Measurements from ENCODE around the gene EDC4.

EDC4 gene

GRCh38 chr16:67841816-67842508 lies 30.9 kb upstream of the EDC4 start, which contains the start of gene THAP11 (continued):
- TF ChIP-seq ZBTB11 (tag by site-specific recombination; conservative IDR thresholded peaks at IDR 0.05; ENCODE audit: low read depth) (peak; percentile 88), ZNF677 (tag by site-specific recombination; IDR thresholded peaks at IDR 0.05) (0 out of 2 replicates have a peak, but pooled peaks have one; percentile 46), GLI4 (tag by site-specific recombination; IDR thresholded peaks at IDR 0.05) (no peak), ZNF596 (tag by site-specific recombination; IDR thresholded peaks at IDR 0.05) (peak; percentile 60; the same call in 1 of the 2 replicates), ZNF621 (tag by site-specific recombination; IDR thresholded peaks at IDR 0.05) (no peak), TRIM28 (IDR thresholded peaks at IDR 0.05; ENCODE audit: borderline replicate concordance, low read length) (0 out of 2 replicates have a peak, but pooled peaks have one; percentile 31), ZEB2 (tag by site-specific recombination; IDR thresholded peaks at IDR 0.05) (peak; percentile 16; the same call in 1 of the 2 replicates)

GRCh38 chr16:67842509-67843342 lies 30.1 kb upstream of the EDC4 start:
- peaks cover 0 to 13% of the 10 kb centered on the region in 2 experiments; a peak in 1 of 3 replicates for H3K36me3 ChIP-seq (ENCODE audit: control insufficient read depth in 2 of 2, insufficient read depth in 1 of 2, low read length in 2 of 2)
- H3K4me3 ChIP-seq (ENCODE audit: low read depth, low read length), result peak overlapping the region; percentile 92
- peak overlapping the region; percentile 99 for H3K27ac ChIP-seq (ENCODE audit: extremely low read depth, low read depth, low read length)
- ChIA-PET POLR2A (interaction anchor here (1.4 to 4.3 kb wide), 2 partner anchors 9 to 31 kb away, joined by 3 to 38 read pairs; no protein-coding TSS in a partner anchor), CTCF (interaction anchor here (0.7 to 2.9 kb wide), 3 partner anchors 26 to 321 kb away, joined by 3 to 13 read pairs (median 3); no protein-coding TSS in a partner anchor)
- no peaks in the 10 kb centered on the region for H3K9me3 ChIP-seq (ENCODE audit: control insufficient read depth, insufficient read depth, low read depth, low read length)
- H3K4me1 ChIP-seq (ENCODE audit: control insufficient read depth, insufficient read depth, low read length), result peaks cover 16% of the 10 kb centered on the region
- TF ChIP-seq ZNF133 (tag by site-specific recombination; IDR thresholded peaks at IDR 0.05), result no peak
- TF ChIP-seq ZNF175 (tag by site-specific recombination; IDR thresholded peaks at IDR 0.05), result no peak
- peak; percentile 17; the same call in 1 of the 2 replicates for TF ChIP-seq KLF16 (tag by site-specific recombination; IDR thresholded peaks at IDR 0.05)
- no peak for TF ChIP-seq IKZF3 (tag by site-specific recombination; IDR thresholded peaks at IDR 0.05)
- no peak for TF ChIP-seq ZBTB10 (tag by site-specific recombination; IDR thresholded peaks at IDR 0.05)
- TF ChIP-seq SP2 (tag by site-specific recombination; IDR thresholded peaks at IDR 0.05), result no peak
- TF ChIP-seq SETDB1 (IDR thresholded peaks at IDR 0.05; ENCODE audit: insufficient read length, low read length), result no peak
- TF ChIP-seq ZNF26 (tag by site-specific recombination; IDR thresholded peaks at IDR 0.05), result no peak
- no peak for TF ChIP-seq ZNF837 (tag by site-specific recombination; IDR thresholded peaks at IDR 0.05)
- no peak for TF ChIP-seq REST (tag by site-specific recombination; IDR thresholded peaks at IDR 0.05)
